Anterior cingulate cortex (tissue), 58 donors: Measurements from ENCODE around the gene HPS1.
"Not testable (repeated sequence)": the region's sequence is repeated elsewhere in the genome, so short reads cannot be mapped to it uniquely, and the experiment has no call there.

ENCODE experiments used
- DNase-seq, 58 donors: peaks; one replicate each; lab custom pipeline; 2025; lab: John Stamatoyannopoulos, UW

HPS1 gene

GRCh38 chr10:98397089-98397600 is 49.6 kb downstream of the HPS1 start:
- no peak for DNase-seq

DNA sequence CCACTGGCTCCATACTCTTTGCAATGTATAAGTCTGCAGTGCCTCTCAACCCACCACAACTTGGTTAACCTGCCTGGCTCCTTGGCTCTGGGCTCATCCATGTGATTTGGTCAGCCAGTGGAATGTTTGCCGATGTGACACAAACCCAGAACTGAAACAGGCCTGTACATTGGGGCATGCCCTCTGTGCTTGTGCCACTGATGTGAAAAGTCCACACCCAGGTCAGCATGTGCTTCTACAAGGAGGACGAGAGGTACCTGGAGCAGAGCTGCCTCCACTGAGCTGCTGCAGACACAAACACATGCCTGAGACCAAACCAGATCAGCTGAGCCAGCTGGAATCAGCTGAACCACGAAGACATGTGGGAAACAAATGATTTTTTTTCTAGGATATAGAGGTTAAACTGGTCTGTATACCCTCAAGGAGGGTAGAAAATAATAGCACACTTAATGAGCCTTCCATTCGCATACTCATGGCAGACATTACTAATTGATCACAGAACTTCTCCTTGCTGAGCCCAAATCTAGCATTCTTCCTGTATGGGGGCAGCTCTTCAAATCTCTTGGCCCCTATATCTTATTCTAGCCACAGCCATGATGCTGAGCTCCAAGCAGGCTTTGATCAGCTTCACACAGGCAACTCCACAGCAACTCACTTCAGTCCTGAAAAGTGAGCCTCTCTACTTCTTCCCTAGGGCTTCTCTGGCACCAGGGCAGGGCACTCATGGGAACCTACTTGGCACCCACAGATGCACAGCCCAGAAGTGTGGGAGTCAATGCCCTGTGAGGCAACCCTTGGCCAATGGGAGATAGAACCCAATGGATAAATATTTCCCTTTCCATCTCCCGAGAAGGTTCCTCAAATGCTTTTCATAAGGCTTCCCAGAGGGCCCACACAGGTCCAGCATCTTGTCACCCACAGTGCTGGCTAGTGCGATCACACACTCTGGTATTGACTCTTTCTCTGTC is 50.4 kb downstream of the HPS1 start:
- no peak for DNase-seq

DNA sequence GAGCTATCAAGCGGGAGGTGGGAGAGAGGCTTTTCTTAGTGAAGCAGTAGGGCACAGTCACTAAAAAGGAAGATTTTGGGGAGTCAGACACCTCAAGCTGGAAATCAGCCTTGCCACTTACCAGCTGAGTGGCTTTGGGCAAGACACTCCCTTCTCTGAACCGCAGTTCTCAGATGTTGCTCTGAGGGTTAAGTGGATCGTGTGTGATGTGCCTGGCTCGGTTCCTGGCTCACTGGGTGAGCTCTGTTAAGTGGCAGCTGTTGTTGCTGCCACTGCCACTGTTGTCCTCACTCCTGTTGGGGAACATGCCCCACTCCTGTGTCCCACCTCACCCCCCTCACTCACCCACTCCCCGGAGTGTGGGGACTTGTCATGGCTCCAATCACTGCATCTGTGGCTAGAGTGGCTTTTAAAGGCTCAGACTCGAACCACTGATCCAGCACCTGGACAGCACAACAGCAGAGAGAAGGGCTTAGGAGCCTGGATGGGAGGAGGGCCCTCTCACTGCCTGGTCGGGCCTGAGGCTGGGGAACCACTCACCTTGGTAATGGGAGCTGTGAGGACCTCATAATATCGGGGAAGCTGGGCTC is 51.8 kb downstream of the HPS1 start:
- DNase-seq = no peak

- DNase-seq = peak in 25 of 58 donors; percentile 6 to 42 (median 23)
Observed at GRCh38 chr10:98391578-98391991, 55.1 kb downstream of the HPS1 start.

GRCh38 chr10:98391065-98391464 is 55.7 kb downstream of the HPS1 start:
- no peak for DNase-seq

DNA sequence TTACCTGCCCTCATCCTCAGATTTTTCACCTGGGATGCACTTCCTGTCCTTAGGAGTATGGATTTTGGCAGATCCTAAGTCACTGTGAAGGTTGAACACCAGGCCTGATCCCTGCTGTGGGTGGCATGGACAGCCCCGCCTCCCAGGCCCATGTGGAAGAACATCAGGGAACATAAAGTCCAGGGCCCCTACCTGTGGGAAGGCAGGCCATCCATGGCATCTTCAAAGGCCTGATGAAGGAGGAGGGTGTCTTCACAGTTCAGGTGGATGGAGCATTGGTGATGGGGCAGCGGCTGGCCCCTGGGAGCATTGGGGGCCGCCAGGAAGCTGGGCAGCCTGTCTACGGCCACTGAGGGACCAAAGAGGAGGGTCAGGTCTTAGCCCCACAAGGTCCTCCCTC is 56.3 kb downstream of the HPS1 start:
- DNase-seq = no peak

GRCh38 chr10:98389398-98389797 is 57.3 kb downstream of the HPS1 start:
- DNase-seq = no peak

GRCh38 chr10:98388101-98388655 is 58.6 kb downstream of the HPS1 start:
- DNase-seq = no peak

- DNase-seq = no peak
Observed at GRCh38 chr10:98384531-98385133, 62.1 kb downstream of the HPS1 start.

DNA sequence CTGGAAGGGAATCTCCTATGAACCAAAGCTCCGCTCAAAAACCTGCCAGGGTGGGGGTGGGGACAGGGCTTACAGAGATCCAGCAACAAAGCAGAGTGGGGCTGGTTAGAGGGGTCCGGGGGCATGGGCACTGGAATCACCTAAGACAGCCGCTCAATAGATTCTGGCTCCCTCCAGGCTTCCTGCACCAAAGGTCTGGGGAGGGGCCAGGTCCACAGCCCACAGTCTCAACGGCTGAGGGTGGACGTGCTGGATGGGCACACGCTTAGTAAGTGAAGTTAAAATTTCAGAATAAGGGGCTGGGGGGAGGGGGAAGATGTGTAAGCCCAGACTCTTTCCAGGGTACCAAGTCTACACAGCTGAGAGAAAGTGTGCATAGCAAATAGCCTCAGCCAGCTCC is 62.9 kb downstream of the HPS1 start:
- no peak for DNase-seq

DNA sequence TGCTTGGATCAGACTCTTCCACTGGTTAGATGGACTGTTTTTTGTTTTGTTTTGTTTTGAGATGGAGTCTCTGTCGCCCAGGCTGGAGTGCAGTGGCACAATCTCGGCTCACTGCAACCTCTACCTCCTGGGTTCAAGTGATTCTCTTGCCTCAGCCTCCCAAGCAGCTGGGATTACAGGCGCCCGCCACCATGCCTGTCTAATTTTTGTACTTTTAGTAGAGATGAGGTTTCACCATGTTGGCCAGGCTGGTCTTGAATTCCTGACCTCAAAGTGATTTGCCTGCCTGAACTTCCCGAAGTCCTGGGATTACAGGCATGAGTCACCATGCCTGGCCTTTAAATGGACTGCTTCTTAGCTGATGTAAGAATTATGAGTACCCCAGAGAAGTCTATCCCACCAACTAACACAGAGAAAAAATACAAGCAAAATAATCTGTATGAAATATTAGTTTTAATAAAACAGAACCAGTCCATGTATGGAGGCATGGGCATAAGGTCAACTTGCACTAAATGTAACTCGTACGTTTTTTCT is 63.5 kb downstream of the HPS1 start:
- not testable (repeated sequence) for DNase-seq

DNA sequence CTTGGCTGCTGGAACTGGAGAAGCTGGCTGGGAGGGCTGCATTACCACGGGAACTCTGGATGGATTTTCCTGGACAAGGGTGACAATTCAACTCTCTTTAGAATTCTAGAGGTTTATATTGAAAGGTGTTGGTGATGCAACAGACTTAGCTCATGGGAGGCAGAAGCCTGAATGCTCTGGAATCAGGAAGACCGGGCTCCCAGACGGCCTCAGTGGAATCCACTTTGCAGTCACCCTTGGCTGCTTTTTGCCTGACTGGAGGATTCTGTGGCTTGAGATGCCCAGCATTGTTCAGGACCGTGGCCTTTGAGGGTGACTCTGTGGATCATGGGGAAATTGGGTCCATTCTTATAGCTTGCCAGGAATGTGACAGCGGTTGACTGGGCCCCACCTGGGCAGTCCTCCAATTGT is 64.0 kb downstream of the HPS1 start:
- no peak for DNase-seq

- no peak for DNase-seq
Observed at GRCh38 chr10:98380493-98381339, 66.0 kb downstream of the HPS1 start.

DNA sequence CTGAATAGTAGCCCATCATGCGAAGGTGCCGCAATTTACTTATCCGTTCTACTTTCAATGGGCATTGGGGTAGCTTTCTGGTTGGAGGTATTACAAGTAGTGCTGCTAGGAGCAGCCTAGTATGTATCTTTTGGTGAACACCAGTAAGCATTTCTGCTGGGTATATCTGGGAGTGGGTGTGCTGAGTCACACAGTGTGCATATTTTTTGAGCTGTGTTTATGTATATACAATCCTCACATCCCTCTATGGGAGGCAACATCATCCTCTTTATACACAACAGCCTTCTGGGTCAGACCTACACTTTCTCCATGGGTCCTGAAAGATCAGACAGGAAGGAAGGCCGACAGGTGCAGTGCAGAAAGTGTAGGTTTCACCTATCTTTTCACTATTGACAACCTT is 68.0 kb downstream of the HPS1 start:
- DNase-seq = no peak

- no peak for DNase-seq
Observed at GRCh38 chr10:98377536-98377935, 69.2 kb downstream of the HPS1 start.

- DNase-seq = no peak
Observed at GRCh38 chr10:98377001-98377400, 69.7 kb downstream of the HPS1 start.

- DNase-seq = no peak
Observed at GRCh38 chr10:98376485-98376884, 70.2 kb downstream of the HPS1 start.

- DNase-seq = peak in 4 of 58 donors; percentile 5 to 11 (median 8)
Observed at GRCh38 chr10:98374217-98374985, 72.3 kb downstream of the HPS1 start.
